Astrocyte of the spinal cord (primary cell): ENCODE measurements around the gene HTRA1.

Experiments
- DNase-seq: peaks from one replicate; pipeline ENCODE4 v3.0.0; 2011; ENCODE audit warnings: low read depth, low spot score
- H3K4me3 ChIP-seq: 2 replicates; pipeline ENCODE4 v1.5.1; 2011; ENCODE audit warnings: low read depth, mild to moderate bottlenecking, low read length, moderate library complexity
- in situ Hi-C: cut with HindIII; loops from 2 replicates; pipeline ENCODE4 v1.10.0; 2017; ENCODE audit warnings: low sequenced_read_pairs
- TF ChIP-seq, protein P1 (sequence below): IDR thresholded peaks from 2 replicates; pipeline ENCODE4 v1.5.1; 2012; ENCODE audit warnings: low read depth, mild to moderate bottlenecking, low read length, inconsistent platforms

HTRA1 gene

DNA sequence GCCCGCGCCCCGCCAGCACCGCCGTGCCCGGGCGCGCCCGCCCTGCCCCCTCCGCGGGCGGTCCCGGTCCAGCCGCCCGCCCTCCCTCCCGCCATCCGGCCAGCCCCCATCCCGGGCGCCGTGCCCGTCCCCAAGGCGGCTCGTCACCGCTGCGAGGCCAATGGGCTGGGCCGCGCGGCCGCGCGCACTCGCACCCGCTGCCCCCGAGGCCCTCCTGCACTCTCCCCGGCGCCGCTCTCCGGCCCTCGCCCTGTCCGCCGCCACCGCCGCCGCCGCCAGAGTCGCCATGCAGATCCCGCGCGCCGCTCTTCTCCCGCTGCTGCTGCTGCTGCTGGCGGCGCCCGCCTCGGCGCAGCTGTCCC is at the start of gene HTRA1:
HTRA1 (plus strand) TSS at position 187 of the 362 bp plus-strand sequence; CDS start at position 287, 100 bp downstream.
- in situ Hi-C loops: no loop called here
- DNase-seq: peak; percentile 59
- H3K4me3 ChIP-seq: peak within 1 kb of the TSS; percentile 71
- TF ChIP-seq, protein P1, sequence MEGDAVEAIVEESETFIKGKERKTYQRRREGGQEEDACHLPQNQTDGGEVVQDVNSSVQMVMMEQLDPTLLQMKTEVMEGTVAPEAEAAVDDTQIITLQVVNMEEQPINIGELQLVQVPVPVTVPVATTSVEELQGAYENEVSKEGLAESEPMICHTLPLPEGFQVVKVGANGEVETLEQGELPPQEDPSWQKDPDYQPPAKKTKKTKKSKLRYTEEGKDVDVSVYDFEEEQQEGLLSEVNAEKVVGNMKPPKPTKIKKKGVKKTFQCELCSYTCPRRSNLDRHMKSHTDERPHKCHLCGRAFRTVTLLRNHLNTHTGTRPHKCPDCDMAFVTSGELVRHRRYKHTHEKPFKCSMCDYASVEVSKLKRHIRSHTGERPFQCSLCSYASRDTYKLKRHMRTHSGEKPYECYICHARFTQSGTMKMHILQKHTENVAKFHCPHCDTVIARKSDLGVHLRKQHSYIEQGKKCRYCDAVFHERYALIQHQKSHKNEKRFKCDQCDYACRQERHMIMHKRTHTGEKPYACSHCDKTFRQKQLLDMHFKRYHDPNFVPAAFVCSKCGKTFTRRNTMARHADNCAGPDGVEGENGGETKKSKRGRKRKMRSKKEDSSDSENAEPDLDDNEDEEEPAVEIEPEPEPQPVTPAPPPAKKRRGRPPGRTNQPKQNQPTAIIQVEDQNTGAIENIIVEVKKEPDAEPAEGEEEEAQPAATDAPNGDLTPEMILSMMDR: no peak

DNA sequence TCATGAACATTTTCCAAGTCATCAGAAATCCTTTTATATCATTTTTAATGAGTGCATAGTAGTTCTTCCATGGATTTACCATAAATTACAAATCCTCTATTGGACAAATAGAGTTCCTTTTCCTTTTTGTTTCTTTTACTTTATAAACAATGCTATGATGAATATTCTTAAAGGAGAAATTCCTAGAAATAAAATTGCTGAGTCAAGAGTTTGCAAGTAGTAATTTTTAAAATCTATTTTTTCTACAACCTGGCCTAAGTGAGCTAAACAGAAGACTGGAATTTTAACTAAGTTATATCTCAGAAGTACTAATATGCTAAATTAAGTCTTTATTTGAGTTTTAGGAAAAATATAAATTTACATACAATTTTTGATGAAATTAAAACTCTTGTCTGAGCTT is 48.0 kb upstream of the HTRA1 start:
- DNase-seq: no peak
- in situ Hi-C loops: no loop called here
- TF ChIP-seq, protein P1: no peak
- no peak overlapping the region for H3K4me3 ChIP-seq

DNA sequence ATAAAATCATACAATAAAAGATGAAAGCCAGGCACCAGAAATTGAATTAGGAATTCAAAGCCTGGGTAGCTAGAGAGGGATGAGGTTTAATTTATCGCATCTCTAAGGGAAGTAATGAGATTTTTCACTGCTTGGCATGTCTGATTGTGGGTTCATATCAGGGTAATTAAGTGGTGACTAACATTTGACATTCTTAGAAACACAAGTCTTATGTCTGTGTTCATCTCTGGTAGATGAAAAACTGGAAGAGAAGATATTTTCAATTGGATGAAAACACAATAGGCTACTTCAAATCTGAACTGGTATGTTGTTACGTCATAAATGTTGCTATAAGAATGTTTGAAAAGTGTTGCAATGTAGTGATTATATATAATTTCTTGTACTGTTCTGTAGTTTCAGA is 43.7 kb upstream of the HTRA1 start:
- TF ChIP-seq, protein P1: no peak
- no peak for DNase-seq
- H3K4me3 ChIP-seq: no peak overlapping the region
- in situ Hi-C loops: no loop called here

DNA sequence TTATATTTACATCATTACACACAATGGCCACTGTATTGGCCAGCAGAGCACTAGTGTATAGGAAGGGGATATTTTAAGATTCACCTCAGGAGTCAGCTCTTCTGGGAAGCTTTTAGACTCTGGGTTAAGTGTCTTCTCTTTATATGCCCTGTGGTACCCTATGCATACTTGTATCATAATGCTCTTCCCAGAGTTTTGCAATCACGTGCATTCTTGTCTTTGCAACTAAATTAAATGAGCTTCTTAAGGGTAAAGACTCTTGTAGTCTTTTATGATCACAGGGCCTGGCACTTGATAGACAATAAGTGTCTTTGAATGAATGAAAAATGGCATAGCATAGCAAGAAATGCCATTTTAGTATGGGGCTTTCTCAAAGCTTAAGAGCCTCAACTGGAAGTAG is 42.3 kb upstream of the HTRA1 start:
- TF ChIP-seq, protein P1: no peak
- no peak overlapping the region for H3K4me3 ChIP-seq
- in situ Hi-C loops: no loop called here
- DNase-seq: no peak

DNA sequence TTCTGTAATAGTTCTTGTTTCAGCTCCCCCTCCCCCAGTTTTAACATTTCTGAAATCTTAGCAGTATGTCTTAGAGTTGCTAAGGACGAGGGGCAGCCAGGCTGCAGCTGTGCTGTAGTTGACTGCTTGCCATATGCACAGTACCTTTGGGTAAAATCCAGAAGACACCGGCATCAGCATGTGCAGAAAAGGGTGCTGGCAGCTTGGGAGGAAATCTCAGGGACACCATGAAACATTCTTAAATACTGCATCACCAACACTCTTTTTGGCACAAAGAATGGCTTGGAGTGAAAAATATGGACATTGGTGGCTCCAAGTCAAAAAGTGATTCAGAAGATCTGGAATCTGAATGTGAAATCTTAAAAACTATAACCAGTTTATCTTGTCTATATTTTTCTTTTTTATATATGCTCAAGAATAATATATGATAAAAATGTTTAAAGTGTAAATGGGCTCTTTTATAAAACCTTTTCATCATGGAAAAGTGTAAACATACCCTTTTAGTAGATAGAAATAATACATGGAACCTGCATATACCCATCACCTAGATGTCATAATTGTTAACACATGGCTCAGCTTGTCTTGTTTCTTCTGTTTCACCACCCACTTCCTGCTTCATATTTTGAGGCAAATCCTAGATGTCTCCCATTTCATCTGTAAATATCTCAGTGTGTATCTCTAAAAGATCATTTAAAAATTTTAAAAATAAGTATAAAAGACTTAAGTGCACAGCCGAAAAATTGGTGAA is 41.3 kb upstream of the HTRA1 start:
- H3K4me3 ChIP-seq: no peak overlapping the region
- in situ Hi-C loops: no loop called here
- DNase-seq: peak; percentile 83
- TF ChIP-seq, protein P1: no peak

DNA sequence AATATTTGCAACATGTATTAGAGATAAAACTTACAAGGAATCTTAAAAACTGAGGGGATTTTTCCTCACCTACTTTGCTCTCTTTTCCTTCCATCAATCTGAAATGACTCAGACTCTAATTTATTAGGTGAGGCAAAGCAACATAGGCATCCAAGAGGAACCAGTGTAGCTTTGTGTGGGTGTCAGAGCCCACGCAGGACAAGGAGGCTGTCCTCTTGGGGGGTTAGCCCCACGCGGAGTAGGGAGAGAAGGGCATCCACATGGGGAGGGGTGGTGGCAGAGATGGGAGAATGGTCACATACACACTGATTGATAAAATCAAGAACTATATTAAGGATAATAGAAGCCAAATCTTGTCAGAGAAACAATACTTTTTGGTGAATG is 40.7 kb upstream of the HTRA1 start:
- DNase-seq: no peak
- in situ Hi-C loops: no loop called here
- TF ChIP-seq, protein P1: no peak
- no peak overlapping the region for H3K4me3 ChIP-seq
